ENCODE data around the gene BNC2. TPM values are rescaled to one million over a fixed set of nuclear protein-coding genes. Genes with fewer than 3 reads are reported as not detected.

BNC2 gene
- total RNA-seq, 2 donors from 2014 or later = 0.99 to 1.8 TPM

DNA sequence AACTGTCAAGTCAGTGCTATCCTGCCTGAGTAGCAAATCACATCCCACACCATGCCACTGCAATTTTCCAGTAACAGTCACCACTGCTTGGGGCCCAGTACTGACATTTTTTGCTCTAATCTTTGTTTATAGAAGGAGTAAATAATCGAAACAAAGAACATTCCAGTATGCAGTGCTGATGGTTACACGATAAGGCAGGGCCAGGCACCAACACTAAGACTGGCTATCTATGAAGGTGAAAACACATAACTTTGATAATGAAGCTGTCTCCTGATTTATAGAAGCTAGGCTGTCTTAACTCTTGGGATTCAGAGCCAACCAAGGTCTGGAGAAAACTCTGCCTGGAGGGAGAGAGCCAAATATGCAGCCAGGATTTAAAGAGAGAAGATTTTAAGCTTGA lies 365.3 kb downstream of the BNC2 start:
- H3K9me3 ChIP-seq = no peaks in the 10 kb centered on the region
- TF ChIP-seq, protein P1, sequence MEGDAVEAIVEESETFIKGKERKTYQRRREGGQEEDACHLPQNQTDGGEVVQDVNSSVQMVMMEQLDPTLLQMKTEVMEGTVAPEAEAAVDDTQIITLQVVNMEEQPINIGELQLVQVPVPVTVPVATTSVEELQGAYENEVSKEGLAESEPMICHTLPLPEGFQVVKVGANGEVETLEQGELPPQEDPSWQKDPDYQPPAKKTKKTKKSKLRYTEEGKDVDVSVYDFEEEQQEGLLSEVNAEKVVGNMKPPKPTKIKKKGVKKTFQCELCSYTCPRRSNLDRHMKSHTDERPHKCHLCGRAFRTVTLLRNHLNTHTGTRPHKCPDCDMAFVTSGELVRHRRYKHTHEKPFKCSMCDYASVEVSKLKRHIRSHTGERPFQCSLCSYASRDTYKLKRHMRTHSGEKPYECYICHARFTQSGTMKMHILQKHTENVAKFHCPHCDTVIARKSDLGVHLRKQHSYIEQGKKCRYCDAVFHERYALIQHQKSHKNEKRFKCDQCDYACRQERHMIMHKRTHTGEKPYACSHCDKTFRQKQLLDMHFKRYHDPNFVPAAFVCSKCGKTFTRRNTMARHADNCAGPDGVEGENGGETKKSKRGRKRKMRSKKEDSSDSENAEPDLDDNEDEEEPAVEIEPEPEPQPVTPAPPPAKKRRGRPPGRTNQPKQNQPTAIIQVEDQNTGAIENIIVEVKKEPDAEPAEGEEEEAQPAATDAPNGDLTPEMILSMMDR (IDR thresholded peaks at IDR 0.05) = no peak
- ATAC-seq (peak; percentile 47), DNase-seq (no peak)
- no peaks in the 10 kb centered on the region for H3K4me1 ChIP-seq
- no peaks in the 10 kb centered on the region for H3K36me3 ChIP-seq (replicated peaks in 1 of 2; ENCODE audit: insufficient read depth in 1 of 2, low read depth in 2 of 2)
- no peak overlapping the region for H3K4me3 ChIP-seq
- intact Hi-C loops (cut with DNase I) = no loop called here
- 14 to 22% methylated on average over 2 of the region's 2 CpGs for WGBS, 2 donors
- H3K27me3 ChIP-seq = no peaks in the 10 kb centered on the region
- H3K27ac ChIP-seq = no peak overlapping the region

DNA sequence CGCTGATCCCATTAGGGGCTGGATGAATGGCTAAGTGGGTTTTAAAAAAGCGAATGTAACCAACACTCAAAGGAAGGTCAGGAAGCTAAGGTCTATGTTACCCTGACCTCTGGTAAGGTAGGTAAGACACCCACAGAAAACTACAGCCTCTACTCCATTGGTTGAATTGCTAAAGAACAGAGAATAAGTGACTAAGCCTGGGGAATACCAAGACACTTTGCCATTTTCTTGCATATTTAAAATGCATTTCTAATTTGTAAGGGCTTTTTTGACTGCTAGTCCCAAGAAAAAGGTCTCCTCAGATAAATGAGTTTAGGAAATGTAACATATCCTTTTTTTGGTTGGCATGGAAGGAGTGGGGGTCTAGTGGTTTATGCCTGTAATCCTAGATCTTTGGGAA lies 368.7 kb downstream of the BNC2 start:
- no peaks in the 10 kb centered on the region for H3K4me1 ChIP-seq
- H3K27me3 ChIP-seq = no peaks in the 10 kb centered on the region
- no peak for TF ChIP-seq POLR2A (IDR thresholded peaks at IDR 0.05)
- TF ChIP-seq, protein P1 (IDR thresholded peaks at IDR 0.05) = no peak
- no peak overlapping the region for H3K27ac ChIP-seq
- no peak overlapping the region for H3K4me3 ChIP-seq
- DNase-seq (no peak), ATAC-seq (no peak)
- 85 to 89% methylated on average over 2 of the region's 2 CpGs for WGBS, 2 donors
- H3K9me3 ChIP-seq = no peaks in the 10 kb centered on the region
- H3K36me3 ChIP-seq (replicated peaks in 1 of 2; ENCODE audit: insufficient read depth in 1 of 2, low read depth in 2 of 2) = no peaks in the 10 kb centered on the region
- intact Hi-C loops (cut with DNase I) = no loop called here

DNA sequence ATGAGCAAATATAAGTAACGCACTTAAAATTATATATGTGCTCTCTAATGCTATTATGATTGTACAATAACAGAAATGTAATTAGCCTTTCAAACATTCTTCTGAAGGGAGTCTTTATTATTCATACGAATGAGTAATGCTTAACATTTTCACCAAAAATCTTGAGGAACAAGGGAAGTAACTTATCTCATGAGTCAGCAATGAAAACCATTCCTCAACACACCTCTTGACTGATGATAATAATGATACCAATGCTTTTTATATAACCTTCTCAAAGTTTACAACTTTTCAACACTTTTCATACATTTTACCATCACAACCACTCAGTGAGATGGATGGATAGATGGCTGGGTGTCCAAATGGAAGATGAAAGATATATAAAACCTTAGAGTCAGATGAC lies 369.3 kb downstream of the BNC2 start:
- ATAC-seq = no peak
- 81 to 82% methylated on average over 2 of the region's 2 CpGs for WGBS, 2 donors
- intact Hi-C loops (cut with DNase I) = no loop called here
- TF ChIP-seq, protein P1 (IDR thresholded peaks at IDR 0.05) = no peak
- no peak for TF ChIP-seq POLR2A (IDR thresholded peaks at IDR 0.05)
- no peaks in the 10 kb centered on the region for H3K36me3 ChIP-seq (replicated peaks in 1 of 2; ENCODE audit: insufficient read depth in 1 of 2, low read depth in 2 of 2)
- DNase-seq = no peak
- H3K27ac ChIP-seq = no peak overlapping the region
- no peaks in the 10 kb centered on the region for H3K9me3 ChIP-seq
- H3K4me3 ChIP-seq = no peak overlapping the region
- no peaks in the 10 kb centered on the region for H3K27me3 ChIP-seq
- H3K4me1 ChIP-seq = no peaks in the 10 kb centered on the region

DNA sequence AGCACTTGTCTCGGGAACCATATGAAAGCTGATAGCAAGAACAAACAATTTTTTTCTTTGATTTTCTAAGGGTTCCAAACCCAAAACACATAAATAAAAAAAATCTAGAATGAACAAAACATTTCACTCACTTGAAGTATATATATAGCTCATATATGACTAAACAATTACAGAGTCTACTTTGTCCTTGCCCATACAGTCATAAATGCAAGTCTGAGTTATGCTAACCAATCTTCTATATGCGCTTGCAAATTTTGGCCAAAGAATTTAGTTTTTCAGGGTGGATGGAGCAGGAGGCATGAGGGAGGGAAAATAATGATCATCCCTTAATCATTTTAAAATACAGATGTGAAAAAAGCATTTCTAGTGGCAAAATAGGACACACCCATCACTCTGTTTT lies 370.1 kb downstream of the BNC2 start:
- no peaks in the 10 kb centered on the region for H3K36me3 ChIP-seq (replicated peaks in 1 of 2; ENCODE audit: insufficient read depth in 1 of 2, low read depth in 2 of 2)
- TF ChIP-seq, protein P1 (IDR thresholded peaks at IDR 0.05) = no peak
- TF ChIP-seq POLR2A (IDR thresholded peaks at IDR 0.05) = no peak
- H3K4me3 ChIP-seq = no peak overlapping the region
- H3K27me3 ChIP-seq = no peaks in the 10 kb centered on the region
- no peak overlapping the region for H3K27ac ChIP-seq
- no peak for DNase-seq
- no peak for ATAC-seq
- 59 to 68% methylated on average over 2 of the region's 2 CpGs for WGBS, 2 donors
- H3K4me1 ChIP-seq = no peaks in the 10 kb centered on the region
- no peaks in the 10 kb centered on the region for H3K9me3 ChIP-seq
- intact Hi-C loops (cut with DNase I) = no loop called here

DNA sequence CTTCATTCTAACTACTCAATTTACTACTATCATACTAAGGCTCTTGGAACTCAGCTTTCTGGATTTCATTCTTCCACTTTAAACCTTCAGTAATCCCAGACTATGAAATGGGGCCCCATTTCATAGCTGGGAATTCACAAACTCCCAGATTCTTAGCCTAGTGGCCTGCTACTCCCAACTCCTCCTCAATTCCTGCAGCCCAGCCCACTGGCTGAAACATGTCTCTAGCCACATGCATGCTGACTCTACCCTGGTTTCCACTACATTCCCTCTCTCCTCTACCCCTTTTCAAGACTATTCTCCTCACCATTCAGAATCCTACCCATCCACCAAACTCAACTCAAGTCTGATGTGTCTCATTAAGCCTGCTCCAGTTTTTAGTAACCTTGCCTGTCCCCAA lies 370.6 kb downstream of the BNC2 start:
- ATAC-seq = no peak
- intact Hi-C loops (cut with DNase I) = no loop called here

More for the DNA sequence above, 370.6 kb downstream of the BNC2 start:
- Histone ChIP-seq H3K36me3 (replicated peaks in 1 of 2; ENCODE audit: insufficient read depth in 1 of 2, low read depth in 2 of 2) (no peaks in the 10 kb centered on the region), H3K27me3 (no peaks in the 10 kb centered on the region), H3K4me3 (no peak overlapping the region), H3K27ac (no peak overlapping the region), H3K9me3 (no peaks in the 10 kb centered on the region), H3K4me1 (no peaks in the 10 kb centered on the region)
- TF ChIP-seq, protein P1 (IDR thresholded peaks at IDR 0.05) = no peak
- TF ChIP-seq POLR2A (IDR thresholded peaks at IDR 0.05) = no peak
- no peak for DNase-seq
